Tibial nerve (tissue), 4 donors: ENCODE results near the gene GJA8.

Experiments used
- EP300 ChIP-seq, 2 donors: sonication (generic); formaldehyde crosslinking; IDR thresholded peaks; one replicate each; pipeline ENCODE4 v1.6.1; 2017; ENCODE audit warnings: antibody characterized with exemption in 2 of 2, mild to moderate bottlenecking in 1 of 2
- POLR2A ChIP-seq, 2 donors: fragments of 450-650 bp; IDR thresholded peaks; one replicate each; pipeline ENCODE4 v1.6.1; 2017; ENCODE audit warnings: antibody characterized with exemption in 2 of 2, mild to moderate bottlenecking in 2 of 2, moderate library complexity in 2 of 2
- TF ChIP-seq, protein P1 (sequence below), 5 experiments: fragments of 200-600 bp in 3 of 5; fragments of 450-650 bp in 2 of 5; sonication (generic) in 3 of 5; IDR thresholded peaks; one replicate each; pipeline ENCODE4 v1.5.1; 2016 to 2019; ENCODE audit warnings: antibody characterized with exemption in 5 of 5, mild to moderate bottlenecking in 3 of 5, moderate library complexity in 2 of 5

GRCh38 chr1:147891088-147891487, 11.5 kb upstream of the GJA8 start:
- TF ChIP-seq POLR2A (IDR thresholded peaks at IDR 0.05) (no peak), EP300 (IDR thresholded peaks at IDR 0.05) (no peak)
- TF ChIP-seq, protein P1, sequence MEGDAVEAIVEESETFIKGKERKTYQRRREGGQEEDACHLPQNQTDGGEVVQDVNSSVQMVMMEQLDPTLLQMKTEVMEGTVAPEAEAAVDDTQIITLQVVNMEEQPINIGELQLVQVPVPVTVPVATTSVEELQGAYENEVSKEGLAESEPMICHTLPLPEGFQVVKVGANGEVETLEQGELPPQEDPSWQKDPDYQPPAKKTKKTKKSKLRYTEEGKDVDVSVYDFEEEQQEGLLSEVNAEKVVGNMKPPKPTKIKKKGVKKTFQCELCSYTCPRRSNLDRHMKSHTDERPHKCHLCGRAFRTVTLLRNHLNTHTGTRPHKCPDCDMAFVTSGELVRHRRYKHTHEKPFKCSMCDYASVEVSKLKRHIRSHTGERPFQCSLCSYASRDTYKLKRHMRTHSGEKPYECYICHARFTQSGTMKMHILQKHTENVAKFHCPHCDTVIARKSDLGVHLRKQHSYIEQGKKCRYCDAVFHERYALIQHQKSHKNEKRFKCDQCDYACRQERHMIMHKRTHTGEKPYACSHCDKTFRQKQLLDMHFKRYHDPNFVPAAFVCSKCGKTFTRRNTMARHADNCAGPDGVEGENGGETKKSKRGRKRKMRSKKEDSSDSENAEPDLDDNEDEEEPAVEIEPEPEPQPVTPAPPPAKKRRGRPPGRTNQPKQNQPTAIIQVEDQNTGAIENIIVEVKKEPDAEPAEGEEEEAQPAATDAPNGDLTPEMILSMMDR (IDR thresholded peaks at IDR 0.05) = no peak
